Neuronal stem cell (in vitro differentiated cells): ENCODE measurements around the gene TMEM129.

Source experiments
- DNase-seq: peaks from one replicate; pipeline ENCODE4 v3.0.0-alpha.2; 2013; ENCODE audit warnings: low spot score
- H2AFZ ChIP-seq: one replicate; pipeline ENCODE4 v1.6.1; 2013; ENCODE audit warnings: mild to moderate bottlenecking, low read length, inconsistent platforms
- H2AK5ac ChIP-seq: 2 replicates; pipeline ENCODE4 v1.6.1; 2013; ENCODE audit warnings: low read depth, mild to moderate bottlenecking, inconsistent platforms, low read length, moderate library complexity, mixed read lengths
- H2BK120ac ChIP-seq: 2 replicates; pipeline ENCODE4 v1.6.1; 2013; ENCODE audit warnings: low read depth, mild to moderate bottlenecking, inconsistent platforms, low read length, moderate library complexity, mixed read lengths
- H2BK12ac ChIP-seq: one replicate; pipeline ENCODE4 v1.6.1; 2013; ENCODE audit warnings: low read length, inconsistent platforms
- H2BK15ac ChIP-seq: 2 replicates; pipeline ENCODE4 v1.6.1; 2013; ENCODE audit warnings: mild to moderate bottlenecking, low read length, inconsistent platforms, mixed read lengths
- H2BK5ac ChIP-seq: one replicate; pipeline ENCODE4 v1.6.1; 2013; ENCODE audit warnings: inconsistent platforms, mild to moderate bottlenecking, low read length, moderate library complexity
- H3K14ac ChIP-seq: one replicate; pipeline ENCODE4 v1.6.1; 2013; ENCODE audit warnings: low read length, inconsistent platforms
- H3K18ac ChIP-seq: 2 replicates; pipeline ENCODE4 v1.6.1; 2013; ENCODE audit warnings: low read length, inconsistent platforms
- H3K23ac ChIP-seq: 2 replicates; pipeline ENCODE4 v1.6.1; 2013; ENCODE audit warnings: low read depth, mild to moderate bottlenecking, mixed read lengths, low read length, inconsistent platforms; ENCODE audit not compliant: poor library complexity
- H3K27ac ChIP-seq: replicated peaks from 3 replicates; pipeline ENCODE4 v1.5.1; 2013; ENCODE audit warnings: low read length, inconsistent platforms
- H3K27me3 ChIP-seq, 3 experiments: 2 replicates each; pipeline ENCODE4 v1.6.1; 2013; ENCODE audit warnings: low read length in 3 of 3, mild to moderate bottlenecking in 2 of 3, inconsistent platforms in 1 of 3, low read depth in 1 of 3, mixed read lengths in 1 of 3, moderate library complexity in 1 of 3; ENCODE audit not compliant: control insufficient read depth in 3 of 3, insufficient read depth in 3 of 3
- H3K36me3 ChIP-seq, 2 donors: replicated peaks in 1 of 2; 2 replicates each; pipeline ENCODE4 v1.6.1; 2013; ENCODE audit warnings: low read length in 2 of 2; ENCODE audit not compliant: control insufficient read depth in 2 of 2, insufficient read depth in 2 of 2
- H3K4ac ChIP-seq: 2 replicates; pipeline ENCODE4 v1.6.1; 2013; ENCODE audit warnings: inconsistent platforms, mild to moderate bottlenecking, low read length, moderate library complexity
- H3K4me1 ChIP-seq, 2 donors: 1 replicate in 1 of 2; 2 replicates in 1 of 2; pipeline ENCODE4 v1.6.1; 2013; ENCODE audit warnings: low read length in 2 of 2, low read depth in 1 of 2; ENCODE audit not compliant: control insufficient read depth in 2 of 2, insufficient read depth in 1 of 2
- H3K4me2 ChIP-seq: one replicate; pipeline ENCODE4 v1.6.1; 2013; ENCODE audit warnings: mild to moderate bottlenecking, low read length, inconsistent platforms; ENCODE audit not compliant: insufficient read depth, poor library complexity, severe bottlenecking
- H3K4me3 ChIP-seq, 2 donors: 2 replicates each; pipeline ENCODE4 v1.5.1; 2013; ENCODE audit warnings: low read length in 2 of 2, mild to moderate bottlenecking in 2 of 2, inconsistent platforms in 1 of 2, moderate library complexity in 1 of 2
- H3K79me1 ChIP-seq: one replicate; pipeline ENCODE4 v1.6.1; 2013; ENCODE audit warnings: low read depth, mild to moderate bottlenecking, inconsistent platforms, low read length, moderate library complexity
- H3K9ac ChIP-seq: one replicate; pipeline ENCODE4 v1.6.1; 2013; ENCODE audit warnings: mild to moderate bottlenecking, low read depth, low read length, inconsistent platforms; ENCODE audit not compliant: poor library complexity
- H3K9me3 ChIP-seq, 2 donors: replicated peaks in 1 of 2; 2 replicates each; pipeline versions ENCODE3 to v1.6.1; 2013; ENCODE audit warnings: low read length in 2 of 2, mild to moderate bottlenecking in 2 of 2, inconsistent platforms in 1 of 2, low read depth in 1 of 2, mixed read lengths in 1 of 2, moderate library complexity in 1 of 2; ENCODE audit not compliant: control insufficient read depth in 2 of 2, insufficient read depth in 1 of 2
- H4K8ac ChIP-seq: one replicate; pipeline ENCODE4 v1.6.1; 2013; ENCODE audit warnings: low read depth, mild to moderate bottlenecking, inconsistent platforms, low read length, moderate library complexity
- H4K91ac ChIP-seq: one replicate; pipeline ENCODE4 v1.6.1; 2013; ENCODE audit warnings: low read length, low read depth, mild to moderate bottlenecking, inconsistent platforms; ENCODE audit not compliant: poor library complexity
- WGBS, 2 donors: extraction: QIAGEN DNeasy Blood & Tissue Kit; methylation state at CpG; one replicate each; pipeline ENCODE4 v1.1.7; 2013; ENCODE audit warnings: missing lambda C conversion rate in 2 of 2, mixed read lengths in 1 of 2; ENCODE audit not compliant: insufficient read length in 2 of 2, insufficient replicate concordance in 1 of 2; ENCODE audit errors: extremely low coverage in 2 of 2; 5-methylcytosine and 5-hydroxymethylcytosine counted together

Gene TMEM129

DNA sequence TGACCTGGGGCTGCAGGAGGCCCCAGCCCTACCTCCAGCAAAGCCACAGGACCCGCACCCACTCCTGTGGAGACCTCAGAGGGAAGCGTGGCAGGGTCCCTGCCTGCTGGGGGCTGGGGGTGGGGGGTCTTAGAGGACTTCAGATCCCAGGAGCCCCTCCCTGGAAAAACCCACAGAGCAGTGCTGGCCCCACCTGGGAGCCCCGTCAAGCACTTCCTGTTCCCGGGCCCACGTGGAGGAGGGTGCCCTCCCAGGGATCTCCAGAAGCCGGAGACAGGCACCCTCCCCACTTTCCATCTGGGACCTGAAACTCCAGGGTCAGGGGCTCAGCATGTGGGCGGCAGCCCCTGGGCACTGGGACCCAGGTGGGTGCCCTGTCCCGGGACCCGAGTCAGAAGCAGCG is 32.2 kb upstream of the TMEM129 start:
- Histone ChIP-seq H2AFZ (no peak overlapping the region), H2BK15ac (no peak overlapping the region), H2AK5ac (peak overlapping the region; percentile 94), H3K9ac (peak overlapping the region; percentile 4), H4K91ac (no peak overlapping the region), H2BK12ac (no peak overlapping the region), H2BK120ac (peak overlapping the region; percentile 72), H3K27ac (no peak overlapping the region), H3K36me3 (no peaks in the 10 kb centered on the region), H3K23ac (no peak overlapping the region), H4K8ac (no peak overlapping the region), H3K27me3 (peaks cover 0 to 12% (median 0%) of the 10 kb centered on the region in 3 experiments), H2BK5ac (peak overlapping the region; percentile 24), H3K79me1 (no peaks in the 10 kb centered on the region), H3K4me1 (peaks cover 9 to 19% of the 10 kb centered on the region in 2 donors), H3K18ac (peak overlapping the region; percentile 85), H3K4ac (no peak overlapping the region), H3K4me2 (no peak overlapping the region), H3K4me3 (no peak overlapping the region), H3K9me3 (no peaks in the 10 kb centered on the region), H3K14ac (no peak overlapping the region)
- WGBS, 2 donors, result no CpG with 5 or more reads among the region's 10 CpGs
- DNase-seq, result no peak

DNA sequence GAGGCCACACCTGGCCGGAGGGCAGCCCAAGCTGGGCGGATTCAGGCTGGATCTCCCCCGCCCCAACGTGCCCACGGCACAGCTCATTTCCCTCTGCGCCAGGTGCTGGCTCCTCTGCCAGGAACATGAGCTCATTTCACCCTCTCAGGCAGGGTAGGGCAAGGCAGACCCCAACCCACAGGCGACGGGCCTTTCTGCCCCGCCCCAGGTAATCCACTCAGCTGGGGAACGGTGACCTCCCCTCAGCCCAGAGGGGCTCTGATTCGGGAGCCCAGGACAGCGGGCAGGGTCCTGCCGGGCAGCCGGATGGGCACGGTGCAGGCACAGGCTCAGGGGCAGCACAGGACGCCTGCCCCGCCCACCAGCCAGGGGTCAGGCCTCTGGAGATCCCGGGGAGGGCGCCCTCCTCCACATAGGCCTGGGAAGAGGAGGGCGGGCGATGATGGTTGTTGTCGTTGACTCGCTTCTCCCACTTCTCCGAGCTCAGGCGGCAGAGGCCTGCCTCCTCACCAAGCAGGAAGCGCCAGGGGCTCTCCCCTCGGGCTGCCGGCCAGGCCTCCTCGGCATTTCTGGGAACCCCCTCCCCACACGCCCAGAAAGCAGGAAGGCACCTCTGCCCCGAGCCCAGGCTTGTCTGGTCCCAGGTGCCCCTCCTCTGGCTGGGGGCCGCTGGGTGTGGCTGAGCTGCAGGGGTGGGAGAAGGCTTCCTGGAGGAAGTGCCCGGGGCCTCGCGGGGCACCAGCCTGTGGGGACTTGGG is 31.3 kb upstream of the TMEM129 start:
- no peak for DNase-seq
- H3K36me3 ChIP-seq, result no peaks in the 10 kb centered on the region

DNA sequence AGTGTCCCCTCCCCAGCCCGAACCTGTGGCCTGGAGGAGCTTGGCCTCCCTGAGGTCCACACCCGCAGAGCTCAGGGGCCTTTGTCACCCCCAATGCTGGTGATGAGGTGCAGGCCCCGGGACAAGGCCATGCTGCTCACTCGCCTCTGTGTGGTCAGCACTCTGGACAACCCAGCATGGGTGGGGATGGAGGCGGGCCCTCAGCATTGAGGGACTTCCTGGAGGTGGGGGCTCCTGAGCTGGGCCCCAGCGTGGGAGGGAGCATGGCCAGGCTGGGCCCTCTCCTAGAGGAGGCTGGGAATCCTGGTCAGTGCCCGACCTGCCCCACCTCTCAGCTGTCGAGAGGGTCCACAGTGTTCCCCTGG is 30.8 kb upstream of the TMEM129 start:
- H3K4me1 ChIP-seq, result peaks cover 8 to 9% of the 10 kb centered on the region in 2 donors
- H3K9ac ChIP-seq, result peak overlapping the region; percentile 30
- H3K23ac ChIP-seq, result peak overlapping the region; percentile 85
- no peaks in the 10 kb centered on the region for H3K79me1 ChIP-seq
- H4K91ac ChIP-seq, result no peak overlapping the region
- no peak overlapping the region for H3K4me2 ChIP-seq
- H3K27me3 ChIP-seq, result peaks cover 0 to 12% (median 0%) of the 10 kb centered on the region in 3 experiments
- H2BK5ac ChIP-seq, result peak overlapping the region; percentile 75
- H2BK15ac ChIP-seq, result peak overlapping the region; percentile 89
- peak overlapping the region; percentile 90 for H2BK12ac ChIP-seq
- H3K14ac ChIP-seq, result peak overlapping the region; percentile 17
- H3K18ac ChIP-seq, result peak overlapping the region; percentile 76
- no peaks in the 10 kb centered on the region for H3K36me3 ChIP-seq
- no CpG with 5 or more reads among the region's 8 CpGs for WGBS, 2 donors
- no peak overlapping the region for H3K4ac ChIP-seq
- H2AK5ac ChIP-seq, result peak overlapping the region; percentile 96
- H2BK120ac ChIP-seq, result no peak overlapping the region
- DNase-seq, result no peak
- no peak overlapping the region for H3K4me3 ChIP-seq
- no peak overlapping the region for H4K8ac ChIP-seq
- H3K9me3 ChIP-seq, result no peaks in the 10 kb centered on the region
- H2AFZ ChIP-seq, result no peak overlapping the region
- no peak overlapping the region for H3K27ac ChIP-seq

More for the DNA sequence above, 31.3 kb upstream of the TMEM129 start:
- H3K4me3 ChIP-seq, result no peak overlapping the region
- no peak overlapping the region for H3K27ac ChIP-seq
- peak overlapping the region; percentile 30 for H3K9ac ChIP-seq
- WGBS, 2 donors, result no CpG with 5 or more reads among the region's 35 CpGs
- H3K9me3 ChIP-seq, result no peaks in the 10 kb centered on the region
- H3K27me3 ChIP-seq, result peaks cover 0 to 12% (median 0%) of the 10 kb centered on the region in 3 experiments
- H2BK5ac ChIP-seq, result peak overlapping the region; percentile 75
- H4K91ac ChIP-seq, result no peak overlapping the region
- H3K18ac ChIP-seq, result peak overlapping the region; percentile 76
- no peak overlapping the region for H2AFZ ChIP-seq
- no peak overlapping the region for H3K23ac ChIP-seq
- peak overlapping the region; percentile 96 for H2AK5ac ChIP-seq
- H3K14ac ChIP-seq, result peak overlapping the region; percentile 38
- no peak overlapping the region for H2BK120ac ChIP-seq
- H3K4me2 ChIP-seq, result no peak overlapping the region
- H3K4me1 ChIP-seq, result peaks cover 6 to 14% of the 10 kb centered on the region in 2 donors
- H2BK12ac ChIP-seq, result no peak overlapping the region
- no peak overlapping the region for H3K4ac ChIP-seq
- H3K79me1 ChIP-seq, result no peaks in the 10 kb centered on the region
- peak overlapping the region; percentile 89 for H2BK15ac ChIP-seq
- no peak overlapping the region for H4K8ac ChIP-seq

DNA sequence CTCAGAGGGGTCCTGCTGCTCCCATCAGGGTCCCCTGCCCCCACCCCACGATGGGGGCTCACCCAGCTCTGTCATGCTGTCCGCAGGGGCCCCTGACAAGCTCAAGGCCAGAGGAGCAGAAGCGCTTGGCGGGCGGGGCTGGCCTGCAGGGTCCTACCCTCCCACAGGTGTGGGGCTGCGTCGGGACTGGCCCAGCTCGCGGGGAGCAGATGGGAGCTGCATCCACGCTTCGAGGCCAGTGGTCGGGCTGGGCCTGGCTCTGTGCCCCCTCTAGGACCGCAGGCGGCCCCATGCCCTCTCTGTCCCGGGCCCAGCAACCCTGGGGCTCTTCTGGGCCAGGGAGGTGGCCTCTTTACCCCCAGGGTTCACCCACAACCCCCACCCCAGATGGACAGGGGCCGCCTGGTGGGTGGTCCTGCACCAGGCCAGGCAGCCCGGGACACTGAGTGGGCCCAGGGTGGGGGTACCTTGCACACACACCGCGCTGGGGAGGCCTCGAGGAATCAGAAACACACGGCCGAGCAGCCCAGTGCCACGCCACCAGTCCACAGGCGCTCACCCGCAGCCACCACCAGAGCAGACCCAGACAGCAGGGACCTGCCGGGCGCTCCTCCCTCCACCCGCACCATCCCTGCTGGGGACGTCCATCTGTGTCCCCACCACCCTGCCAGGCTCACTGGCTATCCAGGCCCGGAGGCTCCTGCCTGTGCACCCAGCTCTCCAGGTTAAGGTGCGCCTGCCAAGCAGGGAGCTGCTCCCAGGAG is 30.2 kb upstream of the TMEM129 start:
- Histone ChIP-seq H3K23ac (peak overlapping the region; percentile 85), H3K14ac (no peak overlapping the region), H4K8ac (no peak overlapping the region), H3K27me3 (peaks cover 0 to 12% (median 0%) of the 10 kb centered on the region in 3 experiments), H3K4me1 (peaks cover 8 to 9% of the 10 kb centered on the region in 2 donors), H4K91ac (no peak overlapping the region), H3K36me3 (no peaks in the 10 kb centered on the region), H3K4me2 (no peak overlapping the region), H3K4me3 (no peak overlapping the region), H3K9me3 (no peaks in the 10 kb centered on the region), H3K9ac (peak overlapping the region; percentile 30), H2BK120ac (no peak overlapping the region), H3K79me1 (no peaks in the 10 kb centered on the region), H3K27ac (no peak overlapping the region), H3K18ac (no peak overlapping the region), H2AFZ (no peak overlapping the region), H2AK5ac (peak overlapping the region; percentile 96), H2BK15ac (peak overlapping the region; percentile 89), H3K4ac (no peak overlapping the region), H2BK12ac (peak overlapping the region; percentile 90), H2BK5ac (peak overlapping the region; percentile 13)
- no peak for DNase-seq
- no CpG with 5 or more reads among the region's 31 CpGs for WGBS, 2 donors
